ENCODE measurements around the gene SHISAL2B.

DNA sequence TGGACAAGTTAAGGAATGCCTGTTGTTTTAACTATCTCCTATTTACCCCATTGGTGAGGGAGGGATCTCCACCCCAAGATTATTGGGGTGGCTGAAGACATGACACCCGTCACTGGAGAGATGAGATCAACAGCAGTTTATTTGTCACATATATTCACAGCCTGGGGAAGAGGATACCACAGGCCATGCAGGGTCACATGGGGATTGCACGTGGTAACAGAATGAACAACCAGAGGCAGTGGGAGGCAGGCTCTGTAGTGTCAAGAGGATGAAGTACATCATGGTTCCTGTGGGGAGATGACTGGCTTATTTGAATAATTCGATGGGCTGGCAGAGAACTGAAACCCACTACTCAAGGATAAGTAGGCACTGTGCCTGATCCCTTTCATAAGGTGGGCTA lies 18.6 kb upstream of the SHISAL2B start:
- TF ChIP-seq, protein P1, sequence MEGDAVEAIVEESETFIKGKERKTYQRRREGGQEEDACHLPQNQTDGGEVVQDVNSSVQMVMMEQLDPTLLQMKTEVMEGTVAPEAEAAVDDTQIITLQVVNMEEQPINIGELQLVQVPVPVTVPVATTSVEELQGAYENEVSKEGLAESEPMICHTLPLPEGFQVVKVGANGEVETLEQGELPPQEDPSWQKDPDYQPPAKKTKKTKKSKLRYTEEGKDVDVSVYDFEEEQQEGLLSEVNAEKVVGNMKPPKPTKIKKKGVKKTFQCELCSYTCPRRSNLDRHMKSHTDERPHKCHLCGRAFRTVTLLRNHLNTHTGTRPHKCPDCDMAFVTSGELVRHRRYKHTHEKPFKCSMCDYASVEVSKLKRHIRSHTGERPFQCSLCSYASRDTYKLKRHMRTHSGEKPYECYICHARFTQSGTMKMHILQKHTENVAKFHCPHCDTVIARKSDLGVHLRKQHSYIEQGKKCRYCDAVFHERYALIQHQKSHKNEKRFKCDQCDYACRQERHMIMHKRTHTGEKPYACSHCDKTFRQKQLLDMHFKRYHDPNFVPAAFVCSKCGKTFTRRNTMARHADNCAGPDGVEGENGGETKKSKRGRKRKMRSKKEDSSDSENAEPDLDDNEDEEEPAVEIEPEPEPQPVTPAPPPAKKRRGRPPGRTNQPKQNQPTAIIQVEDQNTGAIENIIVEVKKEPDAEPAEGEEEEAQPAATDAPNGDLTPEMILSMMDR (IDR thresholded peaks at IDR 0.05), result no peak
- TF ChIP-seq EP300 (IDR thresholded peaks at IDR 0.05), result no peak

Data from ovary (tissue), 3 donors.